Gastroesophageal sphincter (tissue), 4 donors: Measurements from ENCODE around the gene RASGRP3. TPM values are rescaled to one million over a fixed set of nuclear protein-coding genes. Genes with fewer than 3 reads are reported as not detected.

Experiments used
- ATAC-seq: fragments of 150-250 bp; one replicate; pipeline ENCODE4 v1.9.1; 2016; ENCODE audit warnings: mild to moderate bottlenecking, moderate library complexity
- H3K27ac ChIP-seq, 4 donors: fragments of 200-600 bp; sonication (generic) in 3 of 4; 1 replicate in 3 of 4; 2 replicates in 1 of 4; pipeline ENCODE4 v1.5.1; 2016 to 2019
- H3K27me3 ChIP-seq: fragments of 200-600 bp; sonication (generic); one replicate; pipeline ENCODE4 v1.5.1; 2019
- H3K36me3 ChIP-seq, 2 donors: fragments of 200-600 bp; sonication (generic); one replicate each; pipeline ENCODE4 v1.5.1; 2019; ENCODE audit warnings: control low read depth in 1 of 2
- H3K4me1 ChIP-seq, 3 donors: fragments of 200-600 bp; sonication (generic); 1 replicate in 2 of 3; 2 replicates in 1 of 3; pipeline ENCODE4 v1.5.1; 2016 to 2019; ENCODE audit warnings: control low read depth in 2 of 3
- H3K4me3 ChIP-seq, 2 donors: fragments of 200-600 bp; sonication (generic); one replicate each; pipeline ENCODE4 v1.5.1; 2019; ENCODE audit warnings: mild to moderate bottlenecking in 1 of 2, moderate library complexity in 1 of 2
- H3K9me3 ChIP-seq, 3 donors: fragments of 200-600 bp; sonication (generic); one replicate each; pipeline ENCODE4 v1.5.1; 2017 to 2019; ENCODE audit warnings: control low read depth in 2 of 3
- EP300 ChIP-seq: sonication (generic); formaldehyde crosslinking; IDR thresholded peaks from one replicate; pipeline ENCODE4 v1.6.1; 2017; ENCODE audit warnings: antibody characterized with exemption, mild to moderate bottlenecking
- POLR2A ChIP-seq, 2 donors: fragments of 450-650 bp; IDR thresholded peaks; one replicate each; pipeline ENCODE4 v1.6.1; 2017; ENCODE audit warnings: antibody characterized with exemption in 2 of 2, mild to moderate bottlenecking in 2 of 2, moderate library complexity in 1 of 2
- POLR2AphosphoS5 ChIP-seq: sonication (generic); formaldehyde crosslinking; IDR thresholded peaks from one replicate; pipeline ENCODE4 v1.6.1; 2017; ENCODE audit warnings: antibody characterized with exemption
- WGBS, 2 donors: methylation state at CpG; one replicate each; pipeline ENCODE4 v1.1.5; 2018; ENCODE audit warnings: low coverage in 1 of 2; 5-methylcytosine and 5-hydroxymethylcytosine counted together
- total RNA-seq, 4 donors: library from RNA; depleted of rRNA; stranded (reverse); fragments of >200 nt; gene quantifications; one replicate each; pipeline ENCODE4 v1.1.0, GENCODE V29; 2016
- TF ChIP-seq, protein P1 (sequence below), 4 experiments: fragments of 200-600 bp in 2 of 4; fragments of 450-650 bp in 2 of 4; sonication (generic) in 1 of 4; IDR thresholded peaks; one replicate each; pipeline ENCODE4 v1.5.1; 2017 to 2019; ENCODE audit warnings: antibody characterized with exemption in 4 of 4, mild to moderate bottlenecking in 2 of 4, moderate library complexity in 2 of 4

The RASGRP3 gene
- total RNA-seq, 4 donors from 2014 or later: 2.6 to 23.3 (median 8.3) TPM

DNA sequence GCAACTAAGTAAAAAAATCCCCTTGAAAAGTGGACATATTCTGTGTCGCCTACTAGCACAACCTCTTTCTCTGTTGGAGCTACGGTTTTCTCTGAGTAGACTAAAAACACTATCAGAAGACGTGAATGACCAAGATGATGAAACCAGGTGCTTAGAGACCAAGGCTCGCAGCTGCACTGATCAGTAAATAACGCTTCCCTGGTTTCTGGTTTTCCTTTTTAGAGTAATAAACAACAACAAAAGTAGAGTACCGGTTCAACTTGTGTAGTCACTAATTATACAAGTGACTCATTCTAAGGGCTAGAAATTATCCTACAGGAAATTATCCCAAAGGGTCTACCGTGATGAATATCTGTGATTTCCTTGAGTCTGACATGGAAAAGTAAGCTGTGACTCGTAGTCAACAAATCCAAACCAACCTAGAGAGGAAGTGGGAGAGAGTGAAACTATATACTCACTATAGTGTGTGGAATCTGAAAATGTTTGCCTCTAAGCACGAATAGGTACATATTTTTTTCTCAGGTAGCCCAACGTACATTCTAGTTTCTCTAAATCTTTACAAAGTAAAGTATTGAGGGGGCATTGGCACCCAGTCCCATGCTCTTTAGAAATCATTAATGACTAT, 17.8 kb downstream of the RASGRP3 start:
- no peaks in the 10 kb centered on the region for H3K36me3 ChIP-seq
- H3K27ac ChIP-seq: no peak overlapping the region
- no peaks in the 10 kb centered on the region for H3K27me3 ChIP-seq
- ATAC-seq: no peak
- 85 to 89% methylated on average over 7 to 10 of the region's 10 CpGs for WGBS, 2 donors
- TF ChIP-seq EP300 (no peak), POLR2A (IDR thresholded peaks at IDR 0.05) (no peak), POLR2AphosphoS5 (no peak)
- TF ChIP-seq, protein P1, sequence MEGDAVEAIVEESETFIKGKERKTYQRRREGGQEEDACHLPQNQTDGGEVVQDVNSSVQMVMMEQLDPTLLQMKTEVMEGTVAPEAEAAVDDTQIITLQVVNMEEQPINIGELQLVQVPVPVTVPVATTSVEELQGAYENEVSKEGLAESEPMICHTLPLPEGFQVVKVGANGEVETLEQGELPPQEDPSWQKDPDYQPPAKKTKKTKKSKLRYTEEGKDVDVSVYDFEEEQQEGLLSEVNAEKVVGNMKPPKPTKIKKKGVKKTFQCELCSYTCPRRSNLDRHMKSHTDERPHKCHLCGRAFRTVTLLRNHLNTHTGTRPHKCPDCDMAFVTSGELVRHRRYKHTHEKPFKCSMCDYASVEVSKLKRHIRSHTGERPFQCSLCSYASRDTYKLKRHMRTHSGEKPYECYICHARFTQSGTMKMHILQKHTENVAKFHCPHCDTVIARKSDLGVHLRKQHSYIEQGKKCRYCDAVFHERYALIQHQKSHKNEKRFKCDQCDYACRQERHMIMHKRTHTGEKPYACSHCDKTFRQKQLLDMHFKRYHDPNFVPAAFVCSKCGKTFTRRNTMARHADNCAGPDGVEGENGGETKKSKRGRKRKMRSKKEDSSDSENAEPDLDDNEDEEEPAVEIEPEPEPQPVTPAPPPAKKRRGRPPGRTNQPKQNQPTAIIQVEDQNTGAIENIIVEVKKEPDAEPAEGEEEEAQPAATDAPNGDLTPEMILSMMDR (IDR thresholded peaks at IDR 0.05): no peak
- H3K4me1 ChIP-seq: peaks cover 0 to 10% (median 0%) of the 10 kb centered on the region in 3 donors
- no peaks in the 10 kb centered on the region for H3K9me3 ChIP-seq
- no peak overlapping the region for H3K4me3 ChIP-seq

DNA sequence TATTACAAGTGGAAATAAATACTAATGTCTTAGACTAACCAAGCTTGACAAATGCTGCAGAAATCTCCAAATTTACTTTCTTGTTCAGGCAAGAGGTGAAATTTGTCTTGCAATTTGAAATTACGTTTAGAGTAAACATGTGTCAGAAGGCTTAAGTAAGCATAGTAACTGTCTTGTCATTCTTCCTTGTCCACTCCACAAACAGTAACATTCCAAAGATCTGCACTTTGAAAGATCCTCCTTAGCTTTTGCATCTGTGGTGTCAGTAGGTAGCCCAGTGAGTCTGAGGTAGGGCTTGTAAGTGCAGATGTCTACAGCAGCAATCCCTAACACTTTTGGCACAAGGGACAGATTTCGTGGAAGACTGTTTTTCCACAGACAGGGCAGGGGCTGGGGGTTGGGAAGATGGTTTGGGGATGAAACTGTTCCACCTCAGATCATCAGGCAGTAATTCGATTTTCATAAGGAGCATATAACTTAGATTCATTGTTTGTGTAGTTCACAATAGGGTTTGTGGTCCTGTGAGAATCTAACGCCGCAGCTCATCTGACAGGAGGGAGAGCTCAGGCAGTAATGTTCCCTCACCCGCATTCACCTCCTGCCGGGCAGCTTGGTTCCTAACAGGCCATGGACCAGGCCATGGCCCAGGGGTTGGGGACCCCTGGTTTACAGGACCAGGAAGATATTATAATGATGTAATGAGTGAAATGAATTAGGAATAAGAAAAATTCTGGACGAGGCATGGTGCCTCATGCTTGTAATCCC, 18.6 kb downstream of the RASGRP3 start:
- Histone ChIP-seq H3K27me3 (no peaks in the 10 kb centered on the region), H3K4me1 (peaks cover 0 to 6% (median 0%) of the 10 kb centered on the region in 3 donors), H3K9me3 (no peaks in the 10 kb centered on the region), H3K36me3 (no peaks in the 10 kb centered on the region), H3K4me3 (no peak overlapping the region), H3K27ac (no peak overlapping the region)
- ATAC-seq: no peak
- WGBS, 2 donors: 80 to 83% methylated on average over 7 to 8 of the region's 8 CpGs
- no peak for TF ChIP-seq POLR2A (IDR thresholded peaks at IDR 0.05)
- TF ChIP-seq POLR2AphosphoS5: no peak
- no peak for TF ChIP-seq EP300
- TF ChIP-seq, protein P1 (IDR thresholded peaks at IDR 0.05): no peak

DNA sequence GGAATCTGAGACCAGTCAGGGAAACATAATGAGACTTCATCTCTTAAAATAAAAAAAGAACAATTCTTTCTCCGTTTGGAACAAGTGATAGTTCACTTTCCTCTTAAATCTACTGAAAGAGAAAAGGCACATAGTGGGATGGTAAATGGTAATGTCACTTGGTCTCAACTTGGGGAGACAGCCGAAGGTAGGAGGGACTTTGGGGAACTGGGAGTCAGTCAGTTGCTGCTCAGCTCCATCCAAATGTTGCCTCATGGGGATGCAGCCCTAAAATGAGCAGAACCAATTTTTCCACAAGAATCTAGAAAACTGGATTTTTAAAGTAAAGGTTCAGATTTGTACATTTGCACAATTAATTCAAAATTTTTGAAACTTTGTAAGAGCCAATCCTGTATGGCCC, 19.2 kb downstream of the RASGRP3 start:
- WGBS, 2 donors: 77 to 96% methylated on average over 2 of the region's 2 CpGs
- Histone ChIP-seq H3K36me3 (no peaks in the 10 kb centered on the region), H3K4me3 (no peak overlapping the region), H3K4me1 (no peaks in the 10 kb centered on the region), H3K9me3 (no peaks in the 10 kb centered on the region), H3K27me3 (no peaks in the 10 kb centered on the region), H3K27ac (no peak overlapping the region)
- TF ChIP-seq EP300 (no peak), POLR2A (IDR thresholded peaks at IDR 0.05) (no peak), POLR2AphosphoS5 (no peak)
- TF ChIP-seq, protein P1 (IDR thresholded peaks at IDR 0.05): no peak
- no peak for ATAC-seq

DNA sequence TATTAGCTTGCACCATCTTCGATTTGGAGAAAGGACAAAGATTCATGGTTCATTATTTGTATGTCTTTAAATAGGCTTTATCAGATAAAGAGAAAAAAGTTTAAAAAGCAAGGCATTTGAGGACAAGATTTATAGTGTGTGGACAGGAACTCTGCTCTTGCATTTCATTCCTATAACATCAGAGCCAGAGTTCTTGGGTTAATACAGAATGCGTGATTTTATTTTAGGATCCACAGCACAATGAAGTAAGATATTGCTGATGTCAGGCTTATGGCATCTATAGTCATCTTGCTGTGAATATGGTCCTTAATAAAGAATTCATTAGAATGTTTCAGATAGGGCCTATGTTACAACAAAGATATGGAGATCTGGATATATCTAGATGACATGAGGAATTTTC, 19.7 kb downstream of the RASGRP3 start:
- no peak for ATAC-seq
- H3K27ac ChIP-seq: no peak overlapping the region
- WGBS, 2 donors: 52 to 65% methylated on average over 2 of the region's 2 CpGs
- H3K27me3 ChIP-seq: no peaks in the 10 kb centered on the region
- H3K9me3 ChIP-seq: no peaks in the 10 kb centered on the region
- no peak overlapping the region for H3K4me3 ChIP-seq
- no peaks in the 10 kb centered on the region for H3K4me1 ChIP-seq
- TF ChIP-seq POLR2AphosphoS5 (no peak), EP300 (no peak), POLR2A (IDR thresholded peaks at IDR 0.05) (no peak)
- TF ChIP-seq, protein P1 (IDR thresholded peaks at IDR 0.05): no peak
- H3K36me3 ChIP-seq: no peaks in the 10 kb centered on the region

DNA sequence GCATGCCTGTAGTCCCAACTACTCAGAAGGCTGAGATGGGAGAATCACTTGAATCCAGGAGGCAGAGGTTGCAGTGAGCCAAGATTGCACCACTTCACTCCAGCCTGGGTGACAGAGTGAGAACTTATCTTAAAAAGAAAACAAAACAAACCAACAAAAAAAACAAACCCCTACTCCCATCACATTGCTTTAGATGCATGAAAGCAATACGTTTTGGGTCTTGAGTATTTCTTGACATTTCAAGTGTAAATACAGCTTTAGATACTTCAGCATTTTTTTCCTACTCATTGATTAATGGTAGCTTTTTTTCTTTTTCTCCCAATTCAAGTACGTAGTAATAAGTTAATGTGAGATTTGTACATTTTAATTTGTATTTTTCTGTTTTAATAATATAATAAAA, 20.3 kb downstream of the RASGRP3 start:
- 56 to 85% methylated on average over 2 of the region's 2 CpGs for WGBS, 2 donors
- H3K27me3 ChIP-seq: no peaks in the 10 kb centered on the region
- no peak for ATAC-seq

More for the DNA sequence above, 20.3 kb downstream of the RASGRP3 start:
- TF ChIP-seq, protein P1 (IDR thresholded peaks at IDR 0.05): no peak
- TF ChIP-seq POLR2AphosphoS5: no peak
- TF ChIP-seq POLR2A (IDR thresholded peaks at IDR 0.05): no peak
- TF ChIP-seq EP300: no peak
- Histone ChIP-seq H3K4me3 (no peak overlapping the region), H3K27ac (no peak overlapping the region), H3K36me3 (no peaks in the 10 kb centered on the region), H3K9me3 (no peaks in the 10 kb centered on the region), H3K4me1 (no peaks in the 10 kb centered on the region)
